Ectodermal cell (in vitro differentiated cells): ENCODE data around the gene GRIN2C. TPM values are rescaled to one million over a fixed set of nuclear protein-coding genes. Genes with fewer than 3 reads are reported as not detected.
"Not testable (repeated sequence)": the region's sequence is repeated elsewhere in the genome, so short reads cannot be mapped to it uniquely, and the experiment has no call there.

Source experiments
- H3K27ac ChIP-seq: 2 replicates; pipeline ENCODE4 v1.7.0; 2013; ENCODE audit warnings: mild to moderate bottlenecking, low read depth, low read length; ENCODE audit not compliant: insufficient read depth, poor library complexity, severe bottlenecking
- H3K27me3 ChIP-seq: 2 replicates; pipeline ENCODE4 v1.7.0; 2013; ENCODE audit warnings: mild to moderate bottlenecking, low read length; ENCODE audit not compliant: insufficient read depth, control insufficient read depth, poor library complexity, severe bottlenecking
- H3K36me3 ChIP-seq: one replicate; pipeline ENCODE4 v1.7.0; 2013; ENCODE audit warnings: low read length; ENCODE audit not compliant: control insufficient read depth, insufficient read depth
- H3K4me1 ChIP-seq: one replicate; pipeline ENCODE4 v1.7.0; 2013; ENCODE audit warnings: low read length; ENCODE audit not compliant: control insufficient read depth, insufficient read depth
- H3K4me3 ChIP-seq: 2 replicates; pipeline ENCODE4 v1.7.0; 2013; ENCODE audit warnings: low read depth, low read length, control low read depth; ENCODE audit not compliant: insufficient read depth
- H3K9me3 ChIP-seq: 2 replicates; pipeline ENCODE4 v1.7.0; 2013; ENCODE audit warnings: mild to moderate bottlenecking, low read length, moderate library complexity; ENCODE audit not compliant: control insufficient read depth
- WGBS, 2 experiments: methylation state at CpG; one replicate each; pipeline ENCODE4 v1.1.7; 2013; ENCODE audit warnings: missing lambda C conversion rate in 2 of 2; 5-methylcytosine and 5-hydroxymethylcytosine counted together
- polyA plus RNA-seq, 4 experiments: library from polyadenylated mRNA; stranded (reverse); fragments of 50-300 nt; gene quantifications; one replicate each; pipeline ENCODE4 v1.2.3, GENCODE V29; 2013

The GRIN2C gene
- polyA plus RNA-seq (2013, experiment 1 of 4), result not detected
- 0.14 TPM for polyA plus RNA-seq (2013, experiment 2 of 4)
- 0.16 TPM for polyA plus RNA-seq (2013, experiment 3 of 4)
- polyA plus RNA-seq (2013, experiment 4 of 4), result 0.12 TPM

- Histone ChIP-seq H3K27ac (no peak within 1 kb of the TSS), H3K9me3 (no peaks in the 10 kb centered on the region), H3K4me3 (peak within 1 kb of the TSS; percentile 33), H3K27me3 (peaks cover 81% of the 10 kb centered on the region), H3K4me1 (peaks cover 17% of the 10 kb centered on the region), H3K36me3 (no peaks in the 10 kb centered on the region)
- 5% methylated on average over 69 to 72 of the region's 72 CpGs for WGBS, 2 experiments
Observed at GRCh38 chr17:74859459-74860228, at the start of gene GRIN2C. GRIN2C (minus strand) TSS chr17:74859885; CDS start chr17:74855092, 4,793 bp downstream.

GRCh38 chr17:74909097-74909496 lies 49.4 kb upstream of the GRIN2C start:
- H3K4me1 ChIP-seq, H3K27me3 ChIP-seq, H3K9me3 ChIP-seq, H3K27ac ChIP-seq, H3K4me3 ChIP-seq, H3K36me3 ChIP-seq: not testable (repeated sequence)
- 61 to 66% methylated on average over 4 of the region's 4 CpGs for WGBS, 2 experiments

- no peak overlapping the region for H3K27ac ChIP-seq
- no peaks in the 10 kb centered on the region for H3K9me3 ChIP-seq
- H3K4me1 ChIP-seq, result no peaks in the 10 kb centered on the region
- no peaks in the 10 kb centered on the region for H3K36me3 ChIP-seq
- no peak overlapping the region for H3K4me3 ChIP-seq
- 95 to 96% methylated on average over 34 of the region's 34 CpGs for WGBS, 2 experiments
- H3K27me3 ChIP-seq, result no peaks in the 10 kb centered on the region
Observed at GRCh38 chr17:74907012-74907411, 47.3 kb upstream of the GRIN2C start.

GRCh38 chr17:74906214-74906793 lies 46.6 kb upstream of the GRIN2C start:
- H3K27me3 ChIP-seq, H3K4me1 ChIP-seq, H3K27ac ChIP-seq, H3K4me3 ChIP-seq, H3K36me3 ChIP-seq, H3K9me3 ChIP-seq: not testable (repeated sequence)
- 88 to 94% methylated on average over 6 of the region's 6 CpGs for WGBS, 2 experiments

- H3K4me1 ChIP-seq, result no peaks in the 10 kb centered on the region
- peaks cover 3% of the 10 kb centered on the region for H3K27me3 ChIP-seq
- H3K4me3 ChIP-seq, result no peak overlapping the region
- WGBS, 2 experiments, result 84 to 91% methylated on average over 7 of the region's 7 CpGs
- H3K27ac ChIP-seq, result no peak overlapping the region
- no peaks in the 10 kb centered on the region for H3K36me3 ChIP-seq
- H3K9me3 ChIP-seq, result no peaks in the 10 kb centered on the region
Observed at GRCh38 chr17:74904687-74905409, 45.2 kb upstream of the GRIN2C start.

- Histone ChIP-seq H3K27ac (no peak overlapping the region), H3K27me3 (peaks cover 3% of the 10 kb centered on the region), H3K36me3 (no peaks in the 10 kb centered on the region), H3K4me3 (no peak overlapping the region), H3K9me3 (no peaks in the 10 kb centered on the region), H3K4me1 (no peaks in the 10 kb centered on the region)
- WGBS, 2 experiments, result 87 to 91% methylated on average over 6 of the region's 6 CpGs
Observed at GRCh38 chr17:74903671-74904070, 44.0 kb upstream of the GRIN2C start.

- Histone ChIP-seq H3K9me3 (no peaks in the 10 kb centered on the region), H3K27ac (no peak overlapping the region), H3K36me3 (no peaks in the 10 kb centered on the region), H3K27me3 (peaks cover 3% of the 10 kb centered on the region), H3K4me3 (no peak overlapping the region), H3K4me1 (no peaks in the 10 kb centered on the region)
- WGBS, 2 experiments, result 87 to 90% methylated on average over 9 of the region's 9 CpGs
Observed at GRCh38 chr17:74903034-74903433, 43.3 kb upstream of the GRIN2C start.

GRCh38 chr17:74901353-74902135 lies 41.9 kb upstream of the GRIN2C start:
- Histone ChIP-seq H3K27me3 (peaks cover 12% of the 10 kb centered on the region), H3K9me3 (no peaks in the 10 kb centered on the region), H3K4me3 (no peak overlapping the region), H3K36me3 (no peaks in the 10 kb centered on the region), H3K4me1 (no peaks in the 10 kb centered on the region), H3K27ac (no peak overlapping the region)
- 88 to 89% methylated on average over 14 of the region's 14 CpGs for WGBS, 2 experiments

GRCh38 chr17:74900208-74900607 lies 40.5 kb upstream of the GRIN2C start:
- 91 to 93% methylated on average over 8 of the region's 8 CpGs for WGBS, 2 experiments
- H3K27ac ChIP-seq, result no peak overlapping the region
- H3K4me3 ChIP-seq, result no peak overlapping the region
- H3K4me1 ChIP-seq, result no peaks in the 10 kb centered on the region
- peaks cover 26% of the 10 kb centered on the region for H3K27me3 ChIP-seq
- no peaks in the 10 kb centered on the region for H3K36me3 ChIP-seq
- no peaks in the 10 kb centered on the region for H3K9me3 ChIP-seq
